Measurements from ENCODE around the gene RMND1.
"Not testable (repeated sequence)": the region's sequence is repeated elsewhere in the genome, so short reads cannot be mapped to it uniquely, and the experiment has no call there.

RMND1 gene

GRCh38 chr6:151451417-151451949, 443 bp downstream of the RMND1 start:
- no peak for DNase-seq

DNA sequence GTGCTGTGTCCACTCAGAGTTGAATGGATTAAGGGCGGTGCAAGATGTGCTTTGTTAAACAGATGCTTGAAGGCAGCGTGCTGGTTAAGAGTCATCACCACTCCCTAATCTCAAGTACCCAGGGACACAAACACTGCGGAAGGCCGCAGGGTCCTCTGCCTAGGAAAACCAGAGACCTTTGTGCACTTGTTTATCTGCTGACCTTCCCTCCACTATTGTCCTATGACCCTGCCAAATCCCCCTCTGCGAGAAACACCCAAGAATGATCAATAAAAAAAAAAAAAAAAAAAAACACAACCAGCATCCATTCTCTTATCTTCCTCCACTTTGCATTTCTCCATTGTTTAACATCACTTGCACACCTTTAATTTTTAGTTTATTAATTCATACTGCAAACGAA, 998 bp downstream of the RMND1 start:
- not testable (repeated sequence) for DNase-seq

DNA sequence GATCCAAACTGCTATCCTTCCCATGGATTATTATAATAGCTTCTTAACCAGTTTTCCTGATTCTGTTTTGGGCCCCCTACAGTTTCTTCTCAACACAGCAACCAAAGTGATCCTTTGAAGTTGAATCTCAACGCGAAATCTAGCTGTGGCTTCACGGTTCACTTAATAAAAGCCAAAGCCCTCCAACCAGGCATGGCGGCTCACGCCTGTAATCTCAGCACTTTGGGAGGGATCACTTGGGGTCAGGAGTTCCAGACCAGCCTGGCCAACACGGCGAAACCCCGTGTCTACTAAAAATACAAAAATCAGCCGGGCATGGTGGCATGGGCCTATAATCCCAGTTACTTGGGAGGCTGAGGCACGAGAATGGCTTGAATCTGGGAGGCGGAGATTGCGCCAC, 3.3 kb downstream of the RMND1 start:
- no peak for DNase-seq

DNA sequence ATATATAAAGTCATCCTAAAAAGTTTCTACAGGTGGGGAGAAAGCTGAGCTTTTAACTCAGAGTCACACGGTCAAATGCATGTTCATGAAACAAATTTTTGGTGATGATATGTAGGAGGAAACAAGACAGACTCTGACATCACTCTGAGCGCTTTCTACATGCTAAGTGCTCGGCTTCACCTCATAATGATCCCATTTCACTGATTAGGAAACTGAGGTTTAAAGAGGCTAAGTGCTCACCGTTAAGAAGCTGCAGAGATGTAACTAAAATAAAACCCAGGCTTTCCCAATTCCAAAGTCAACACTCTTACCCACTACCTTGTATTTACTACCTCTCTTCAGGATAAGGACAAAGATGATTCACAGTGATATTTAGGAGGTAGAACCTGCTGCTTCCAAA, 4.7 kb downstream of the RMND1 start:
- DNase-seq = no peak

- DNase-seq = no peak
Observed at GRCh38 chr6:151445482-151445881, 6.4 kb downstream of the RMND1 start.

- DNase-seq = no peak
Observed at GRCh38 chr6:151443911-151444621, 7.9 kb downstream of the RMND1 start.

GRCh38 chr6:151443454-151443853, 8.5 kb downstream of the RMND1 start:
- no peak for DNase-seq

DNA sequence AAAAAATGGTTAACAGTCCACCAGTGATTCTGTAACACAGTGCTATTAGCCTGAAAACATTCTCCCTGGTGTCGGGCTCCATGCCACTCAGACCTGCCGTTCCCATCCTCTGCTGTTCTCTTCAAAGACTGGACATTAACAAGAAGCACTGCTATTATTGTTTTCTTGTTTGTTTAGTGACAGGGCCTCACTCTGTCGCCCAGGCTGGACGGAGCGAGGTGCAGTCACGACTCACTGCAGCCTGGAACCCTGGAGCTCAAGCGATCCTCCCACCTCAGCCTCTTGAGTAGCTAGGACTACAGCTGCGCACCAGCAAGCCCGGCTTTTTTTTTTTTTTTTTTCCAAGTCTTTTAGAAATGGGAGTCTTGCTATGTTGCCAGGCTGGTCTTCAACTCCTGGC, 9.6 kb downstream of the RMND1 start:
- no peak for DNase-seq

DNA sequence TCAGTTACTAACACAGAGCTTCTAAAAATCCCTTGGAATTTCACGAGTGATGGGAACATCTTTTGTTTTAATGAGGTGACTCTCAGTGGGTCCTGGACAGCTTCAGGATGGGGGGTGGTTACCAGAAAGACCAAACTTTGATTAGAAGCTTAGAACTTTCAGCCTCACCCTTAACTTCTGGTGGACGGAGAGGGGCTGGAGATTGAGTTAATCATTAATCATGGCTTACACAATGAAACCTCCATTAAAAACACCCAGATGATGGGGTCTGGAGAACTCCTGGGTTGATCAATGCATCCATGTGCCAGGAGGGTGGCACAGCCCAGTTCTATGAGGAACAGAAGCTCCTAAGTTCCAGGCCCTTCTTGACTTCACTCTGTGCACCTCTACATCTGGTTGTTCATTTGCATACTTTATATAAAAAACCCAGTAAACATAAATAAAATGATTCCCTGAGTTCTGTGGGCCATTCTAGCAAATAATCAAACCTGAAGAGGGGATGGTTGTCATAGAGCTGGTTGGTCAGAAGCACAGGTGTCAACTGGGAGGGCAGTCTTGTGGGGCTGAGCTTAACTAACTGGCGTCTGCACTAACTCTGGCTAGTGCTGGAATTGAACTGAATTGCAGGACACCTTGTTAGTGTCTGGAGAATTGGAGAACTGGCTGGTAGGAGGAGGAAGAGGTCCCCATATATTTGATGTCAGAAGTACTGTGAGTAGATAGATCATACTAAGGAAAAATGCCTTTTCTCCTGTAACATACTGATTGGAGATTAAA, 10.3 kb downstream of the RMND1 start:
- no peak for DNase-seq

DNA sequence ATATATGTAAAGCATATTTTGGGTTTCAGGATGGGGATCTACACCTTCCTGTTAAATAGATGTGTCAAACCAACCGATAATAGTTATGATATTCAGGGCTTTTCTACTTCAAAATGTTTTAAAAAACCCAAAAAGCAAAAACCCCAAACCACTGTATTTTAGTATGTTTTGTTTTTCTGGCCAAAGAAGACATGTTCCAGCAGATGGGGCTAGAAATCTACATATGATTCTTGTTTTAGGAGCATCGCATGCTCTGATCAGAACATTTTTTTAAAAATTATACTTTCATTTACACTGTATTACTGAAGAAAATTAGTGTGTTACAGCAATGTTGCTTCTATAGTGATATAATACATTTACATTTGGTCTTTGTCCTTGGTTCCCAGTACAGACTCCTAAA, 11.0 kb downstream of the RMND1 start:
- DNase-seq = no peak

DNA sequence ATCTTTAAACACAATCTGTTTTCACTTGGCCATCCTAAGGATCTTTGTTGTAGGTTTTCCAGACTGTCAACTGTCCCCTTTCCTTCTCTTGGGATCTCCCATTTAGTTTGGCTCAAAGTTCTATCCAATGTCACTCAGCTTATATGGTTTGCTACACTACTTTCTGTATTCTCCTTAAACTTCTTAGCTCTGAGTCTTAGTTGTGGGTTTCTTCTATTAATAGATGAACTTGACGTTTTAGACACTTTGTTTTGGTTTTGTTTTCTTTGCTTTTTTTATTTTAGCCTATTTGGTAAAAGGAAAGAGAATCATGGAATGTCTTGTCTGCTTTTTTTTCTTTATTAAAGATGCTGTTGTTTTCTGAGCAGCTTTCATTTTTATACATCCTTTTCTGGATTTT, 11.4 kb downstream of the RMND1 start:
- DNase-seq = no peak

DNA sequence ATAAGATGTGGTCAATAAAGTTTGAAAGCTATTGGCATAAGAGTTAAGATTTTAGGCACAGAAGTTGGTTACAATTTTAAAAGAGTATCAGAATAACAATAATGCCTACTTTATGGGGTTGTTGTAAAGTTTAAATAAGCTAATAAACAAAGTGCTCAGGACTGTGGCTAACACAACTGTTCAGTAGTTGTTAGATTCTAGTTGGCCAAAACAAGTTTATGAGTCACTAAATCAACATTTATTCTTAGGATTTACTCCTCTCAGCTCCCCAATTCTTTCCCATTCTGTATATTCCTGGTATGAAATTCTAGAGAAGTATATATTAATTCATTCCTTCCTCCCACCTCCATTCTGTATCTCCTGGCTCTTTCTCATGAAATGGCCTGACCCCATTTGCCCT, 14.5 kb downstream of the RMND1 start:
- no peak for DNase-seq

DNA sequence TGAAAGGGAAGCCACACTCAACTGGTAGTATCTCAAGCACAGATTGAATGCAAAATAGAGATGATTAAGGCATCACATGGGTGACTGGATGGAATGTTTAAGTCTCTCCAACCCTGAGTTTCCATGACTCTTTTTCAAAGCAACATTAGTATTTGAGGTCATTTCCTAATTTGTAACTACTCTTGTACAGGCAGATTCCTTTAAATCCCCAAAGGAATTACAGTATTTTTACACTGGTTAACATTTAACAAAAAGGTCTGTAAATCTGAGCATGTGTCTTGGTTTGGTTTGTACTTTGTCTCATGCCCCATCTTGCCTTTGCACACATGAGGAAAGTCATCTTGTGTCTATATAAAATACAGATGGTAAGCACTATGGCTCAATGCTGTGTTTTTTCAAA, 15.1 kb downstream of the RMND1 start:
- DNase-seq = no peak

DNA sequence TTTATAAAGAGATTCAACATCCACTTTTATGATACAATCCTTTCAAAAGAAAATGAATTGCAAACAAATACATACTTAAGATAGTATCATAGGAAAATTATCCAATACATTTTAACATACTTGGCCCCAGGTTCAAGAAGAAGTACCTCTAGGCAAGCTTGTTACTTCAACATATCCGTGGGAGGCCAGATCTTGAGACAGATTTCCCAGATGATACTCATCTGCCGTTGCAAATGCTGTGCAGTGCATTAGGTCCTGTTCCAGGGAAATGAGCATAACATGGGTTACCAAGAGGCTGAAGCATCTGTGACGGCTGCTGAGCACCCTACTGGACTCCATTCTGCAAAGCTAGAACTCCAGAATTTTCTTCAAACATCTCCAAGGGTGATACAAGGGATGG, 15.6 kb downstream of the RMND1 start:
- no peak for DNase-seq

DNA sequence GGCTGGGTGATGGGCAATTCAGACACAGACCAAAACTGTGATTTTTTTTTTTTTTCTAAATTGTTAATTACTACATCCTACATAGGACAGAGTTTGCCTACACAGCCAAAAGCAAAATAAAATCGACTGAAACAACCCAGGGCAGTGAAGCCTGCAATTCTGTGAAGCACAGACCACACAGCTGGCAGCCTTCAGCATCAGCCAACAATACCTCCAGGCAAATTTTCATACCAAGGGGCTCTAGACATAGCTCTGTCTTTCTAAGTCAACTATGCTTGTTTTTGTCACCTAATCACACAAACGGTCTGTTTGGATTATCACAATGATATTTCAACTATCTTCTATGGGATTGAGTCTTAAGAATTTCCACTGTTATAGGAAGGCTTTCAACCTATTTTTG, 17.6 kb downstream of the RMND1 start:
- DNase-seq = no peak

DNA sequence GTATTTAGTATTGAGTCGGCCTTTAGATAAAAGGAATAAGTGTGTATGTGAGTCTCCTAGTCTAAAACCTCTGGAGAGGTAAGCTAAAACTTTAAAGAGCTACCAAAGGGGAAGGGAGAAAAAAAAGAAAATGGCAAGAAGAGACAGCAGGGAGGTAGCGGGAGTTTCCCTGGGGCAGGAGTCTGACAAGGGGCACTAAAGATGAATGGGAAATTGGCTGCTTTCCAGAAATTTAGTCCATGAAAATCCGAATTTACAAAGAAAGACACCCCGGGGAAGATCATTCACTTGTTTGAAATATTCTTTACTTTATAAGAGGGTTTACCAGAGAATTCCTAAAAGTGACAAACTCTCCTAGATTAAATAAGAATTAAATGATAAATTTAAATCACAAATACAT, 19.3 kb downstream of the RMND1 start:
- DNase-seq = no peak

DNA sequence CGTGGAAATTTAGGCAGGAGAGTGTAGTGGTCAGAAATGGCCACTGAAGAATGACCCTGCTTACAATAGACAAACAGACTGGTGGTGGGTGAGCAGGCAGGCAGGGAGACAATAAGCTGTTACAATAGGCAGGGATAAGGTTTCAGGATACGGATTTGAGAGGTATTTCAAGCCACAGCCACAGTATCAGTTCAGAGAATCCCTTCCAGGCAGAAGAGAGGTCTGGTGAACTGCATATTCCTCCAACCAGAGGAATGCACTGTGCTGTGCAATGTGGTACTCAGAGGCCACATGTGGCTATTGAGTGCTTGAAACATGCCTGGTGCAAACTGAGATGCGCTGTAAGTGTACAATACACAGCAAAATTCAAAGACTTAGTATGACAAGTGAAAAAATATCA, 20.6 kb downstream of the RMND1 start:
- DNase-seq = no peak

- no peak for DNase-seq
Observed at GRCh38 chr6:151430886-151431285, 21.0 kb downstream of the RMND1 start.

- no peak for DNase-seq
Observed at GRCh38 chr6:151428093-151428735, 23.7 kb downstream of the RMND1 start.

DNA sequence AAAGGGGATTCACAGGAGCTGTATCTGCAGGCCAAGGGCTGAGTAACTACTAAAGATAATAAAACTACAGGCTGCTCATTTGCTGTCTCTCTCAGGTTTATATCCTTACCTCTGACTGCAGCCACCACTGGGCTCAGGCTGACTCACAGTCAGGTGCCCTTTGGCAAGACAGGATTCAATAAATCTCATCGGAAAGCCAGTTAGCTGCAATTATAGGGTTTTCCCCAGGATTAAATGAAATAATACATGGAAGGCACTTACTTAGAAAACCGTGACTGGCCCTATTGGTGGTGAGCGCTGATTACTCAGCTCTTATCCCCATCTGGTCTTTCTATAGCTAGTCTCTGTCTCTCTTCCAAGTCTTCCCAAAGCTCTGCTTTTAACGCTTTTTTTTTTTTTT, 26.4 kb downstream of the RMND1 start:
- DNase-seq = no peak

DNA sequence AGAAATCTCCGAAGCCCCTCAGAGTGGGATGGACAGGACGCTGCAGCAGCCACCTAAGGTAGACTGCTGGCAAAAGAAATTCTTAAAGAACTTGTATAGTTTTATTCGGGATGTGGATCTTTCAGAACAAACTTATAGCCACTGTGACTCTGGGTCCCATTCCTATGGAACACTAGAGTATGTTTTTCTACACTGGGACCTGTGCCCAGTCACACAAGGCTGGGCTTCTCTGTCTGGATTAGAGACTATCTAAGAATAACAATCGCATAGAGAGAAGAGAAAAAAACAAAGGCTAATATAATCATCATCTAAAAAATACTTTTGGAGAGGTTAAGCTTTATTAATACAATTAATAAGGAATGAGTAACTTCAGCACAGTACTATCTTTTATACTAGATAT, 28.9 kb downstream of the RMND1 start:
- no peak for DNase-seq

DNA sequence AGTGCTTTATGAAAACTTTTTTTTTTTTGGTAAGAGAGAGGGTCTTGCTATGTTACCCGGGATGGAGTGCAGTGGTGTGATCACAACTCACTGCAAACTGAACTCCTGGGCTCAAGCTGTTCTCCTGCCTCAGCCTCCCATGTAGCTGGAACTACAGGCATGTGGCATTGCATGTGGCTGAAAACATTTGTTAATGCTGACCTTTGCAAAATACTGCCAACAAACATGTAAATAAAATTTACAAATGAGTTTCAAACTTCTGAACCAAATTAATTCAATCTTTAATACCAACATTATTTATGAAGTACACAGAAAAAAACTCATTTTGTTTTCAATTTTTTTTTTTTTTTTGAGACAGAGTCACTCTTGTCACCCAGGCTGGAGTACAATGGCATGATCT, 34.4 kb downstream of the RMND1 start:
- no peak for DNase-seq

- DNase-seq = no peak
Observed at GRCh38 chr6:151414641-151415260, 37.2 kb downstream of the RMND1 start.
